22Rv1 (cell line): ENCODE measurements around the gene PIAS1.

Experiments
- ZFX ChIP-seq: fragments of 450-650 bp; IDR thresholded peaks from 2 replicates; pipeline ENCODE4 v1.6.1; 2017; ENCODE audit warnings: antibody characterized with exemption, borderline replicate concordance
- TF ChIP-seq, protein P1 (sequence below): fragments of 450-650 bp; IDR thresholded peaks from 2 replicates; pipeline ENCODE4 v1.5.1; 2017; ENCODE audit warnings: mild to moderate bottlenecking

DNA sequence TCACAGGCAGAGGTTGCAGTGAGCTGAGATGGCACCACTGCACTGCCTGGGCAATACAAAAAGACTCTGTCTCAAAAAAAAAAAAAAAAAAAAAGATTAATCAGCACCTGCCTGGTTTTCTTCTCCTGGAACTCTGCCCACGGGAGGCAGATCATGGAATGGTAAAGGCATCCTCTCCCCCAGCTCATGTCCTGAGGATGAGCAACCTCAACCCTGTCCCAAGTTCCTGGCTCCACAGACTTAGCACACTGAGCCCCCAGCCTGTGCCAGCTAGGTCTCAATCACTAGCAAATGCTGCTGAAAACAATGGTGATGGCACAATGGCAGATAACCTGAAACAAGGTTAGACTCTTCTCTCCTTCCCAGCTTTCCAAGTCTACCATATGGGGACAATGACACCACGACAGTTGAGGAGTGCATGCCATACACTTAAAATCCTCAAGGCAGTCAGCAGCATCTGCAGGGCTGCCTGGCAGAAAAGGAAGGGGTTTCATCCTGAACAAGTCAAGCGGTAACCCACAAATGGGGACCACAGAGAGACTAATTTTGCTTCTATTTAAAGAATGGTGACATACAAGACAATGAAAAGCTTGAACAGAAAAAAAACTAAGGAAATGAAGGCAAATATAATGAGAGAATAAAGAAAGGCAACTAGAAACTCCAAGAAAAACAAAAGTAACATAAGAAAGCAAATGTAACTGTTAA is 170.6 kb downstream of the PIAS1 start:
- TF ChIP-seq, protein P1, sequence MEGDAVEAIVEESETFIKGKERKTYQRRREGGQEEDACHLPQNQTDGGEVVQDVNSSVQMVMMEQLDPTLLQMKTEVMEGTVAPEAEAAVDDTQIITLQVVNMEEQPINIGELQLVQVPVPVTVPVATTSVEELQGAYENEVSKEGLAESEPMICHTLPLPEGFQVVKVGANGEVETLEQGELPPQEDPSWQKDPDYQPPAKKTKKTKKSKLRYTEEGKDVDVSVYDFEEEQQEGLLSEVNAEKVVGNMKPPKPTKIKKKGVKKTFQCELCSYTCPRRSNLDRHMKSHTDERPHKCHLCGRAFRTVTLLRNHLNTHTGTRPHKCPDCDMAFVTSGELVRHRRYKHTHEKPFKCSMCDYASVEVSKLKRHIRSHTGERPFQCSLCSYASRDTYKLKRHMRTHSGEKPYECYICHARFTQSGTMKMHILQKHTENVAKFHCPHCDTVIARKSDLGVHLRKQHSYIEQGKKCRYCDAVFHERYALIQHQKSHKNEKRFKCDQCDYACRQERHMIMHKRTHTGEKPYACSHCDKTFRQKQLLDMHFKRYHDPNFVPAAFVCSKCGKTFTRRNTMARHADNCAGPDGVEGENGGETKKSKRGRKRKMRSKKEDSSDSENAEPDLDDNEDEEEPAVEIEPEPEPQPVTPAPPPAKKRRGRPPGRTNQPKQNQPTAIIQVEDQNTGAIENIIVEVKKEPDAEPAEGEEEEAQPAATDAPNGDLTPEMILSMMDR = no peak
- no peak for TF ChIP-seq ZFX
